Chondrocyte (in vitro differentiated cells): Measurements from ENCODE around the gene TRABD. TPM values are rescaled to one million over a fixed set of nuclear protein-coding genes. Genes with fewer than 3 reads are reported as not detected.

Experiments
- DNase-seq: peaks from one replicate; pipeline ENCODE4 v3.0.0; 2021; ENCODE audit warnings: mixed read lengths, low spot score
- H3K27ac Mint-ChIP-seq: one replicate; pipeline ENCODE4 v1.8.0; 2021; ENCODE audit warnings: mild to moderate bottlenecking, moderate library complexity, mixed read lengths; ENCODE audit not compliant: unreplicated experiment
- H3K27me3 Mint-ChIP-seq: 2 replicates; pipeline ENCODE4 v1.8.0; 2021; ENCODE audit warnings: low read depth, mixed read lengths
- H3K36me3 Mint-ChIP-seq: 2 replicates; pipeline ENCODE4 v1.8.0; 2021; ENCODE audit warnings: low read depth, mixed read lengths
- H3K4me1 Mint-ChIP-seq: 2 replicates; pipeline ENCODE4 v1.8.0; 2021; ENCODE audit warnings: low read depth, mild to moderate bottlenecking, mixed read lengths
- H3K4me3 Mint-ChIP-seq: one replicate; pipeline ENCODE4 v1.8.0; 2021; ENCODE audit warnings: mild to moderate bottlenecking, moderate library complexity, mixed read lengths; ENCODE audit not compliant: unreplicated experiment
- H3K9me3 Mint-ChIP-seq: 2 replicates; pipeline ENCODE4 v1.8.0; 2021; ENCODE audit warnings: low read depth, mixed read lengths
- CTCF ChIP-seq: fragments of 200-600 bp; sonication (generic); IDR thresholded peaks from 2 replicates; pipeline ENCODE4 v1.5.0; 2021; ENCODE audit warnings: antibody characterized with exemption, mild to moderate bottlenecking, moderate library complexity
- total RNA-seq: library from RNA; stranded (reverse); gene quantifications from 3 replicates; pipeline ENCODE4 v1.2.1, GENCODE V29; 2021

The TRABD gene
- total RNA-seq, 1 donor from 2014 or later = 20.2 TPM

- no peaks in the 10 kb centered on the region for H3K27me3 Mint-ChIP-seq
- H3K27ac Mint-ChIP-seq = no peak overlapping the region
- peaks cover 16% of the 10 kb centered on the region for H3K4me1 Mint-ChIP-seq
- DNase-seq = no peak
- H3K36me3 Mint-ChIP-seq = peaks cover 15% of the 10 kb centered on the region
- H3K4me3 Mint-ChIP-seq = no peak overlapping the region
- TF ChIP-seq CTCF = peak; percentile 75
- no peaks in the 10 kb centered on the region for H3K9me3 Mint-ChIP-seq
Measured at GRCh38 chr22:50206599-50206998, 20.9 kb downstream of the TRABD start.

GRCh38 chr22:50207383-50208140, 21.8 kb downstream of the TRABD start:
- H3K36me3 Mint-ChIP-seq = peaks cover 17% of the 10 kb centered on the region
- H3K27me3 Mint-ChIP-seq = no peaks in the 10 kb centered on the region
- TF ChIP-seq CTCF = no peak
- no peaks in the 10 kb centered on the region for H3K9me3 Mint-ChIP-seq
- DNase-seq = no peak
- peaks cover 8% of the 10 kb centered on the region for H3K4me1 Mint-ChIP-seq
- H3K27ac Mint-ChIP-seq = no peak overlapping the region
- H3K4me3 Mint-ChIP-seq = no peak overlapping the region

GRCh38 chr22:50208430-50208938, 22.8 kb downstream of the TRABD start:
- Mint-ChIP-seq H3K27ac (no peak overlapping the region), H3K4me3 (no peak overlapping the region), H3K27me3 (no peaks in the 10 kb centered on the region), H3K4me1 (peaks cover 6% of the 10 kb centered on the region), H3K9me3 (no peaks in the 10 kb centered on the region), H3K36me3 (peaks cover 20% of the 10 kb centered on the region)
- DNase-seq = no peak
- no peak for TF ChIP-seq CTCF

- H3K36me3 Mint-ChIP-seq = peaks cover 22% of the 10 kb centered on the region
- no peak overlapping the region for H3K4me3 Mint-ChIP-seq
- no peak for DNase-seq
Measured at GRCh38 chr22:50208939-50209892, 23.5 kb downstream of the TRABD start.

More at GRCh38 chr22:50208939-50209892, 23.5 kb downstream of the TRABD start:
- no peak overlapping the region for H3K27ac Mint-ChIP-seq
- peaks cover 6% of the 10 kb centered on the region for H3K4me1 Mint-ChIP-seq
- no peaks in the 10 kb centered on the region for H3K9me3 Mint-ChIP-seq
- H3K27me3 Mint-ChIP-seq = no peaks in the 10 kb centered on the region
- no peak for TF ChIP-seq CTCF
